Karpas-422 (cell line): Measurements from ENCODE around the gene CYSRT1. TPM values are rescaled to one million over a fixed set of nuclear protein-coding genes. Genes with fewer than 3 reads are reported as not detected.
"Not testable (repeated sequence)": the region's sequence is repeated elsewhere in the genome, so short reads cannot be mapped to it uniquely, and the experiment has no call there.

Experiments used
- DNase-seq: peaks from one replicate; pipeline ENCODE4 v3.0.0-alpha.2; 2015
- H2AFZ ChIP-seq: fragments of 200-600 bp; sonication (generic); 2 replicates; pipeline ENCODE4 v1.6.1; 2014; ENCODE audit warnings: antibody characterized with exemption, low read length, mixed read lengths
- H3K27ac ChIP-seq: fragments of 200-600 bp; sonication (generic); 2 replicates; pipeline ENCODE4 v1.5.1; 2014; ENCODE audit warnings: mild to moderate bottlenecking, low read length, moderate library complexity
- H3K27me3 ChIP-seq: fragments of 200-600 bp; sonication (generic); 2 replicates; pipeline ENCODE4 v1.6.1; 2014; ENCODE audit warnings: low read length, mixed read lengths
- H3K36me3 ChIP-seq: fragments of 200-600 bp; sonication (generic); 2 replicates; pipeline ENCODE4 v1.6.1; 2014; ENCODE audit warnings: low read length, mixed read lengths; ENCODE audit not compliant: insufficient read depth
- H3K4me1 ChIP-seq: fragments of 200-600 bp; sonication (generic); 2 replicates; pipeline ENCODE4 v1.6.1; 2014; ENCODE audit warnings: mild to moderate bottlenecking, low read length, mixed read lengths
- H3K4me2 ChIP-seq: fragments of 200-600 bp; sonication (generic); 2 replicates; pipeline ENCODE4 v1.6.1; 2014; ENCODE audit warnings: low read length, low read depth, mild to moderate bottlenecking; ENCODE audit not compliant: poor library complexity, severe bottlenecking
- H3K4me3 ChIP-seq: fragments of 200-600 bp; sonication (generic); 2 replicates; pipeline ENCODE4 v1.5.1; 2014; ENCODE audit warnings: mild to moderate bottlenecking, antibody characterized with exemption, low read length, mixed read lengths
- H3K79me2 ChIP-seq: fragments of 200-600 bp; sonication (generic); 2 replicates; pipeline ENCODE4 v1.6.1; 2014; ENCODE audit warnings: mild to moderate bottlenecking, low read length, mixed read lengths
- H3K9ac ChIP-seq: fragments of 200-600 bp; sonication (generic); 2 replicates; pipeline ENCODE4 v1.6.0; 2014; ENCODE audit warnings: low read length
- H3K9me2 ChIP-seq: fragments of 200-600 bp; sonication (generic), shearing (Covaris generic); replicated peaks from 2 replicates; pipeline ENCODE4 v1.6.0; 2014; ENCODE audit warnings: mild to moderate bottlenecking, low read length, moderate library complexity; ENCODE audit not compliant: insufficient read depth
- H3K9me3 ChIP-seq: fragments of 300-700, 200-600 bp; sonication (generic); 2 replicates; pipeline ENCODE4 v1.6.1; 2014; ENCODE audit warnings: low read length, mixed read lengths
- H4K20me1 ChIP-seq: fragments of 200-600 bp; sonication (generic); 2 replicates; pipeline ENCODE4 v1.6.1; 2014; ENCODE audit warnings: mild to moderate bottlenecking, antibody characterized with exemption, low read length, low read depth; ENCODE audit not compliant: insufficient read depth
- total RNA-seq: library from RNA; depleted of rRNA; stranded (reverse); fragments of >200 nt; shearing (Covaris generic); gene quantifications from 2 replicates; pipeline ENCODE4 v1.2.3, GENCODE V29; 2014; ENCODE audit warnings: low replicate concordance

Gene CYSRT1
- total RNA-seq, 1 experiment from 2014 or later: 0.75 TPM

GRCh38 chr9:137253717-137254623 lies 29.0 kb downstream of the CYSRT1 start:
- Histone ChIP-seq H3K9me2 (no peaks in the 10 kb centered on the region), H3K27me3 (no peaks in the 10 kb centered on the region), H3K9me3 (no peaks in the 10 kb centered on the region), H2AFZ (no peak overlapping the region), H3K4me1 (peaks cover 50% of the 10 kb centered on the region), H3K79me2 (peaks cover 19% of the 10 kb centered on the region), H4K20me1 (peaks cover 14% of the 10 kb centered on the region; the same call in 1 of the 2 replicates), H3K27ac (no peak overlapping the region), H3K9ac (peak overlapping the region; percentile 81), H3K36me3 (peaks cover 12% of the 10 kb centered on the region), H3K4me3 (peak overlapping the region; percentile 69), H3K4me2 (peak overlapping the region; percentile 92)
- no peak for DNase-seq

GRCh38 chr9:137254624-137255447 lies 29.9 kb downstream of the CYSRT1 start, which contains the start of gene NELFB:
TSS of gene NELFB (plus strand) at chr9:137255327.
- no peaks in the 10 kb centered on the region for H3K9me2 ChIP-seq
- H3K79me2 ChIP-seq: peaks cover 19% of the 10 kb centered on the region
- H4K20me1 ChIP-seq: peaks cover 14% of the 10 kb centered on the region; the same call in 1 of the 2 replicates
- no peak within 1 kb of the TSS; the same call in 1 of the 2 replicates for H2AFZ ChIP-seq
- H3K27me3 ChIP-seq: no peaks in the 10 kb centered on the region
- H3K9me3 ChIP-seq: no peaks in the 10 kb centered on the region
- H3K4me1 ChIP-seq: peaks cover 50% of the 10 kb centered on the region
- H3K4me2 ChIP-seq: peak within 1 kb of the TSS; percentile 92
- peak within 1 kb of the TSS; percentile 54 for H3K27ac ChIP-seq
- peak; percentile 97 for DNase-seq
- peak within 1 kb of the TSS; percentile 95 for H3K9ac ChIP-seq
- H3K4me3 ChIP-seq: peak within 1 kb of the TSS; percentile 99
- peaks cover 16% of the 10 kb centered on the region for H3K36me3 ChIP-seq

- Histone ChIP-seq H3K4me1 (peaks cover 50% of the 10 kb centered on the region), H2AFZ (no peak overlapping the region), H3K36me3 (peaks cover 16% of the 10 kb centered on the region), H3K4me3 (peak overlapping the region; percentile 99), H4K20me1 (peaks cover 14% of the 10 kb centered on the region; the same call in 1 of the 2 replicates), H3K4me2 (peak overlapping the region; percentile 75), H3K27me3 (no peaks in the 10 kb centered on the region), H3K9me3 (no peaks in the 10 kb centered on the region), H3K9ac (peak overlapping the region; percentile 95), H3K79me2 (peaks cover 19% of the 10 kb centered on the region), H3K27ac (peak overlapping the region; percentile 54), H3K9me2 (no peaks in the 10 kb centered on the region)
- peak; percentile 69 for DNase-seq
Observed at GRCh38 chr9:137255448-137256114, 30.6 kb downstream of the CYSRT1 start.

GRCh38 chr9:137256362-137256761 lies 31.4 kb downstream of the CYSRT1 start:
- Histone ChIP-seq H3K4me1 (peaks cover 50% of the 10 kb centered on the region), H3K36me3 (peaks cover 16% of the 10 kb centered on the region), H3K27ac (no peak overlapping the region), H3K79me2 (peaks cover 19% of the 10 kb centered on the region), H3K4me2 (peak overlapping the region; percentile 75), H3K9ac (peak overlapping the region; percentile 95), H4K20me1 (peaks cover 14% of the 10 kb centered on the region; the same call in 1 of the 2 replicates), H3K9me2 (no peaks in the 10 kb centered on the region), H3K4me3 (peak overlapping the region; percentile 99), H3K27me3 (no peaks in the 10 kb centered on the region), H3K9me3 (no peaks in the 10 kb centered on the region), H2AFZ (no peak overlapping the region)
- no peak for DNase-seq

- Histone ChIP-seq H2AFZ (no peak overlapping the region), H3K27ac (no peak overlapping the region), H3K4me2 (peak overlapping the region; percentile 75), H3K4me3 (peak overlapping the region; percentile 99), H3K36me3 (peaks cover 16% of the 10 kb centered on the region), H3K79me2 (peaks cover 19% of the 10 kb centered on the region), H4K20me1 (peaks cover 14% of the 10 kb centered on the region; the same call in 1 of the 2 replicates), H3K9ac (peak overlapping the region; percentile 95; the same call in 1 of the 2 replicates), H3K9me2 (no peaks in the 10 kb centered on the region), H3K9me3 (no peaks in the 10 kb centered on the region), H3K4me1 (peaks cover 50% of the 10 kb centered on the region), H3K27me3 (no peaks in the 10 kb centered on the region)
- DNase-seq: no peak
Observed at GRCh38 chr9:137256856-137257255, 31.9 kb downstream of the CYSRT1 start.

GRCh38 chr9:137262173-137262908 lies 37.4 kb downstream of the CYSRT1 start:
- not testable (repeated sequence) for DNase-seq, H3K27ac ChIP-seq, H3K9ac ChIP-seq, H2AFZ ChIP-seq, H3K9me2 ChIP-seq, H3K27me3 ChIP-seq, H3K4me3 ChIP-seq, H4K20me1 ChIP-seq, H3K9me3 ChIP-seq, H3K4me2 ChIP-seq, H3K79me2 ChIP-seq
- H3K36me3 ChIP-seq: peaks cover 10% of the 10 kb centered on the region
- peaks cover 15% of the 10 kb centered on the region for H3K4me1 ChIP-seq

GRCh38 chr9:137262909-137263285 lies 37.9 kb downstream of the CYSRT1 start:
- H3K36me3 ChIP-seq: peaks cover 10% of the 10 kb centered on the region

More at GRCh38 chr9:137262909-137263285, 37.9 kb downstream of the CYSRT1 start:
- Histone ChIP-seq H3K9me3 (no peaks in the 10 kb centered on the region), H3K27me3 (no peaks in the 10 kb centered on the region), H3K9ac (no peak overlapping the region), H2AFZ (no peak overlapping the region), H4K20me1 (no peaks in the 10 kb centered on the region), H3K4me1 (peaks cover 18% of the 10 kb centered on the region), H3K79me2 (no peaks in the 10 kb centered on the region), H3K9me2 (no peaks in the 10 kb centered on the region), H3K4me3 (no peak overlapping the region), H3K4me2 (no peak overlapping the region), H3K27ac (no peak overlapping the region)
- no peak for DNase-seq
